ENCODE measurements around the gene MAPK10. TPM values are rescaled to one million over a fixed set of nuclear protein-coding genes. Genes with fewer than 3 reads are reported as not detected.

The MAPK10 gene
- total and polyA plus RNA-seq, 2 of the 8 experiments (the other 6 are each of a cell fraction or from before 2014, with no cell fraction given) = 2.5 to 3.1 TPM

- H3K27me3 ChIP-seq (replicated peaks in 1 of 4; ENCODE audit: control insufficient read depth in 3 of 4, extremely low read depth in 1 of 4, insufficient read depth in 3 of 4, low read length in 3 of 4) = no peaks in the 10 kb centered on the region
- no peak overlapping the region for H2BK5ac ChIP-seq (ENCODE audit: low read depth, low read length)
- H2BK12ac ChIP-seq (ENCODE audit: low read depth, low read length) = no peak overlapping the region
- no peaks in the 10 kb centered on the region for H3K79me2 ChIP-seq (ENCODE audit: control insufficient read depth in 1 of 2, insufficient read depth in 2 of 2, low read length in 2 of 2)
- no peak overlapping the region for H3K27ac ChIP-seq (ENCODE audit: low read depth, low read length)
- H3K4me1 ChIP-seq (replicated peaks in 1 of 4; ENCODE audit: control insufficient read depth in 3 of 4, insufficient read depth in 4 of 4, low read length in 3 of 4) = no peaks in the 10 kb centered on the region
- no peak overlapping the region for H3K9ac ChIP-seq (replicated peaks in 1 of 4; ENCODE audit: extremely low read depth in 1 of 4, low read depth in 3 of 4, low read length in 3 of 4)
- H4K5ac ChIP-seq (ENCODE audit: insufficient read length, low read depth, low read length) = no peak overlapping the region
- H3K14ac ChIP-seq (ENCODE audit: insufficient read length) = no peak overlapping the region
- FAIRE-seq = peak; percentile 7
- H2BK20ac ChIP-seq (ENCODE audit: low read length) = no peak overlapping the region
- no peak overlapping the region for H3K4ac ChIP-seq (replicated peaks; ENCODE audit: insufficient read length, low read depth, low read length)
- no peak overlapping the region for H3K23ac ChIP-seq (ENCODE audit: insufficient read length)
- no peak overlapping the region for H2AFZ ChIP-seq (ENCODE audit: low read length)
- H2BK120ac ChIP-seq (replicated peaks; ENCODE audit: low read depth, low read length) = no peak overlapping the region
- no peak overlapping the region for H4K8ac ChIP-seq (ENCODE audit: extremely low read depth, insufficient read depth, low read length)
- H4K20me1 ChIP-seq (replicated peaks in 1 of 2; ENCODE audit: control insufficient read depth in 1 of 2, insufficient read depth in 2 of 2, low read length in 2 of 2) = no peaks in the 10 kb centered on the region
- 70% methylated on average over 5 of the region's 5 CpGs; no CpG with 5 or more reads in 1 of the 2 experiments for WGBS, 2 experiments (ENCODE audit: extremely low coverage in 1 of 2, insufficient coverage in 1 of 2, insufficient read length in 1 of 2, insufficient replicate concordance in 2 of 2, low coverage in 1 of 2, low lambda C conversion rate in 2 of 2, missing lambda C conversion rate in 1 of 2)
- no peak for DNase-seq (ENCODE audit: low read depth in 1 of 2, low spot score in 2 of 2)
- POLR2A ChIA-PET (ENCODE audit: partially characterized antibody) = no interaction called here
- no peaks in the 10 kb centered on the region for H3K23me2 ChIP-seq (ENCODE audit: low read depth, low read length)
- H2BK15ac ChIP-seq (ENCODE audit: low read length) = no peak overlapping the region
- no peaks in the 10 kb centered on the region for H3K36me3 ChIP-seq (ENCODE audit: control insufficient read depth in 2 of 4, insufficient read depth in 4 of 4, low read length in 3 of 4)
- no peak overlapping the region for H4K91ac ChIP-seq (replicated peaks; ENCODE audit: insufficient read length, low read length)
- H3K9me3 ChIP-seq (ENCODE audit: insufficient read depth in 2 of 2, low read depth in 1 of 2, low read length in 1 of 2) = no peaks in the 10 kb centered on the region
- H2AK5ac ChIP-seq (ENCODE audit: low read depth, low read length) = no peak overlapping the region
- no peak overlapping the region for H3K18ac ChIP-seq (ENCODE audit: extremely low read depth, low read length)
- H3K4me2 ChIP-seq (ENCODE audit: insufficient read depth in 1 of 2, low read depth in 2 of 2, low read length in 2 of 2) = no peak overlapping the region
- TF ChIP-seq CTBP2 (IDR thresholded peaks at IDR 0.05; ENCODE audit: borderline replicate concordance, insufficient read depth, insufficient read length, low read length) = no peak
- TF ChIP-seq SP4 (IDR thresholded peaks at IDR 0.05; ENCODE audit: low read length) = no peak
- TF ChIP-seq ATF3 (IDR thresholded peaks at IDR 0.05; ENCODE audit: insufficient read depth, low read depth, low read length) = no peak
- TF ChIP-seq SP1 (IDR thresholded peaks at IDR 0.05; ENCODE audit: low read depth, low read length) = no peak
- no peak for TF ChIP-seq JUN (IDR thresholded peaks at IDR 0.05; ENCODE audit: low read depth, low read length)
- no peak for TF ChIP-seq KDM5A (IDR thresholded peaks at IDR 0.05; ENCODE audit: low read length)
- TF ChIP-seq EGR1 (IDR thresholded peaks at IDR 0.05; ENCODE audit: borderline replicate concordance, low read depth, low read length) = no peak
- TF ChIP-seq EZH2 (IDR thresholded peaks at IDR 0.05; ENCODE audit: low read depth, low read length, severe bottlenecking) = no peak
- no peak for TF ChIP-seq CHD2 (IDR thresholded peaks at IDR 0.05; ENCODE audit: low read length)
- no peak for TF ChIP-seq E2F6 (IDR thresholded peaks at IDR 0.05)
- no peak overlapping the region for H3K56ac ChIP-seq (replicated peaks; ENCODE audit: insufficient read length, low read depth, low read length)
- H3K4me3 ChIP-seq (ENCODE audit: extremely low read depth in 1 of 4, insufficient read depth in 2 of 4, low read depth in 3 of 4, low read length in 4 of 4) = no peak overlapping the region
- H3K79me1 ChIP-seq (ENCODE audit: low read depth, low read length) = peaks cover 2% of the 10 kb centered on the region; the same call in 1 of the 2 replicates
- CTCF ChIA-PET (ENCODE audit: partially characterized antibody) = interaction anchor here (0.9 to 1.1 kb wide), 2 partner anchors 17 to 398 kb away, joined by 3 read pairs; no protein-coding TSS in a partner anchor
These were observed 28.7 kb downstream of the MAPK10 start for GRCh38 chr4:86330961-86331742.
